Measurements from ENCODE around the gene SORBS2.

The SORBS2 gene

GRCh38 chr4:185626798-185627197, 185.2 kb downstream of the SORBS2 start:
- TF ChIP-seq CTCF (IDR thresholded peaks at IDR 0.05; ENCODE audit: unreplicated experiment in 3 of 3) = no peak

DNA sequence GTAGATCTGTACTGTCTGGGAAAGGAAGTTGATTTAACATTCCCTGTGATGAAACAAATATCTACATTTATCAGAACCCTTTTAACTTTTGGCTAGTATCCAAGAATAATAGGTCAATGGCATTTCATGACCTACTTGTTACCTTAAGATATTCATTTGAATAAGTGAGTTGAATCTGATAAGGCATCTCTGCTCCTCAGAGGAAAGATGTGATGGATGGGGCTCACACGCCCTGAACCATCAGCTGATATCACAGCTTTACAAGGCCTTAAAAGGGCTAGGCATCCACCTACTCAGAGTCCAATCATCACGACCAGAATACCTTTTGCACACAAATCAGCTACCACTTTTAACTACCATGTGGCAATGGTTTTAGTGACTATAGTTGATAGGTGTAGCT, 186.5 kb downstream of the SORBS2 start:
- no peaks in the 10 kb centered on the region for H3K27me3 Mint-ChIP-seq (ENCODE audit: low read depth)
- no peaks in the 10 kb centered on the region for H3K4me1 Mint-ChIP-seq
- H3K4me3 Mint-ChIP-seq = no peak overlapping the region
- H3K27ac Mint-ChIP-seq = no peak overlapping the region
- peaks cover 27% of the 10 kb centered on the region for H3K36me3 Mint-ChIP-seq (ENCODE audit: low read depth)
- TF ChIP-seq CTCF (IDR thresholded peaks at IDR 0.05; ENCODE audit: unreplicated experiment in 3 of 3) = no peak
- H3K9me3 Mint-ChIP-seq = no peaks in the 10 kb centered on the region

More at GRCh38 chr4:185626798-185627197, 185.2 kb downstream of the SORBS2 start:
- Mint-ChIP-seq H3K36me3 (ENCODE audit: low read depth) (peaks cover 27% of the 10 kb centered on the region), H3K27me3 (ENCODE audit: low read depth) (no peaks in the 10 kb centered on the region), H3K4me1 (no peaks in the 10 kb centered on the region), H3K27ac (no peak overlapping the region), H3K9me3 (no peaks in the 10 kb centered on the region), H3K4me3 (no peak overlapping the region)

DNA sequence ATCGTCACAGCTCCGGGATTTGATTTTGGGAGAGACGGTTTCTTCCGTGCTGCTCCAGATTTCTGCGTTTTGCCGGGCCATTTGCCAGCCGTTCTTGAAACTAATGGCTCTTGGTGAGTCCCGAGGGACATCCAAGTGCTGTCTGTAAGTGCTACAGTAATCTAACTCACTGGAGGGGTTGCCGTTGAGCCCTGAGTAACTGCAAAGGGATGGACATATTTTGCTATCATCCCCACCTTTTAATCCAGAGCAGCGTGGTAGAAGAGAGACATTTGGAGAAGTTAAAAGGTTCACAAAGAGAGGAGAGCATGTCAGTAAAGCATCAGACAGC, 187.8 kb downstream of the SORBS2 start:
- Mint-ChIP-seq H3K9me3 (no peaks in the 10 kb centered on the region), H3K4me3 (no peak overlapping the region), H3K27me3 (ENCODE audit: low read depth) (peaks cover under 1% of the 10 kb centered on the region), H3K27ac (no peak overlapping the region), H3K4me1 (no peaks in the 10 kb centered on the region), H3K36me3 (ENCODE audit: low read depth) (peaks cover 27% of the 10 kb centered on the region)
- TF ChIP-seq CTCF (IDR thresholded peaks at IDR 0.05; ENCODE audit: unreplicated experiment in 3 of 3) = no peak

- H3K4me1 Mint-ChIP-seq = no peaks in the 10 kb centered on the region
- no peak overlapping the region for H3K27ac Mint-ChIP-seq
- peaks cover 4% of the 10 kb centered on the region for H3K27me3 Mint-ChIP-seq (ENCODE audit: low read depth)
Measured at GRCh38 chr4:185623444-185624258, 188.3 kb downstream of the SORBS2 start.

DNA sequence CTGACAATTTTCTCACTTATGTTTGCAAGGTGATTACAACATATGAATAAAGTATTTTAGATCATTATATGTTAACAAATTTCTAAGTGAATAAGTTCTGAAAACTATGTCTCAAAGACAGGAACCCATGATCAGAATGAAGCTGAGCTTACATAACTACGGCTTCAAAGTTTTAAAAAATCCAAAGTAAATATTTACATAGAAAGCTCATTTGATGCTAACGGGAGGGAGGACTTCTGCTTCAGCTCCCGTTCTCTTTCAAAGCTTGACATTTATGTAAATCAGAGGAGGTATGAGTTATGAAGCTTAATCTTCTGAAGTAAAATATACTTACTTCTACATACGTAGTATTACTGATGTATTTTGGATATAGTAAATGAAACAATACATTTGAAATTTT, 203.8 kb downstream of the SORBS2 start:
- no peak for TF ChIP-seq CTCF (IDR thresholded peaks at IDR 0.05; ENCODE audit: unreplicated experiment in 3 of 3)
- Mint-ChIP-seq H3K4me3 (no peak overlapping the region), H3K27ac (no peak overlapping the region), H3K9me3 (no peaks in the 10 kb centered on the region), H3K27me3 (ENCODE audit: low read depth) (peaks cover 3% of the 10 kb centered on the region), H3K4me1 (no peaks in the 10 kb centered on the region), H3K36me3 (ENCODE audit: low read depth) (peaks cover 6% of the 10 kb centered on the region)

More at GRCh38 chr4:185623444-185624258, 188.3 kb downstream of the SORBS2 start:
- no peaks in the 10 kb centered on the region for H3K9me3 Mint-ChIP-seq
- H3K4me3 Mint-ChIP-seq = no peak overlapping the region
- H3K36me3 Mint-ChIP-seq (ENCODE audit: low read depth) = peaks cover 27% of the 10 kb centered on the region
- TF ChIP-seq CTCF (IDR thresholded peaks at IDR 0.05; ENCODE audit: unreplicated experiment in 3 of 3) = no peak

- no peak for TF ChIP-seq CTCF (IDR thresholded peaks at IDR 0.05; ENCODE audit: unreplicated experiment in 3 of 3)
Measured at GRCh38 chr4:185602397-185602796, 209.6 kb downstream of the SORBS2 start.

More at GRCh38 chr4:185602397-185602796, 209.6 kb downstream of the SORBS2 start:
- H3K36me3 Mint-ChIP-seq (ENCODE audit: low read depth) = no peaks in the 10 kb centered on the region
- no peak overlapping the region for H3K27ac Mint-ChIP-seq
- H3K4me3 Mint-ChIP-seq = no peak overlapping the region
- no peaks in the 10 kb centered on the region for H3K9me3 Mint-ChIP-seq
- H3K4me1 Mint-ChIP-seq = peaks cover 18% of the 10 kb centered on the region
- peaks cover 12% of the 10 kb centered on the region for H3K27me3 Mint-ChIP-seq (ENCODE audit: low read depth)

Measured in nephron (organoid).